HG02870 (cell line): ENCODE measurements around the gene LEPROT.
"Not testable (repeated sequence)": the region's sequence is repeated elsewhere in the genome, so short reads cannot be mapped to it uniquely, and the experiment has no call there.

Source experiments
- ATAC-seq: cut with Tn5 transposase; IDR thresholded peaks from one replicate; pipeline ENCODE4 v1.9.1; 2021; ENCODE audit warnings: mild to moderate bottlenecking, moderate library complexity; ENCODE audit not compliant: unreplicated experiment

Gene LEPROT

GRCh38 chr1:65435987-65436386 is 15.5 kb downstream of the LEPROT start:
- no peak for ATAC-seq

DNA sequence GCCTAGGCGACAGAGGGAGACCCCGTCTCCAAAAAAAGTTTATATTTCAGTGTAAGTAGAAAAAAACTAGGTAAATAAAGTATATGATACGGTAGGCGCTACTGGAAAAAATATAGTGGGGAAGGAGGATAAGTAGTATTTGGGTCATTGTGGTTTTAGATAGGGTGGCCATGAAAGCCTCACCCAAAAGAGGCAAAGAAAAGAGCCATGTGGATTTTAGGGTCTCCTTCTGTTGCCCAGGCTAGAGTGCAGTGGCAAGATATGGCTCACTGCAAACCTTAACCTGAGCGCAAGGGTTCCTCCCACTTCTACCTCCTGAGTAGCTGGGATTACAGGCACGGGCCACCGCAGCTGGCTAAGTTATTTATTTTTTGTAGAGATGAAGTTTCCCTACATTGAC is 17.1 kb downstream of the LEPROT start:
- no peak for ATAC-seq

DNA sequence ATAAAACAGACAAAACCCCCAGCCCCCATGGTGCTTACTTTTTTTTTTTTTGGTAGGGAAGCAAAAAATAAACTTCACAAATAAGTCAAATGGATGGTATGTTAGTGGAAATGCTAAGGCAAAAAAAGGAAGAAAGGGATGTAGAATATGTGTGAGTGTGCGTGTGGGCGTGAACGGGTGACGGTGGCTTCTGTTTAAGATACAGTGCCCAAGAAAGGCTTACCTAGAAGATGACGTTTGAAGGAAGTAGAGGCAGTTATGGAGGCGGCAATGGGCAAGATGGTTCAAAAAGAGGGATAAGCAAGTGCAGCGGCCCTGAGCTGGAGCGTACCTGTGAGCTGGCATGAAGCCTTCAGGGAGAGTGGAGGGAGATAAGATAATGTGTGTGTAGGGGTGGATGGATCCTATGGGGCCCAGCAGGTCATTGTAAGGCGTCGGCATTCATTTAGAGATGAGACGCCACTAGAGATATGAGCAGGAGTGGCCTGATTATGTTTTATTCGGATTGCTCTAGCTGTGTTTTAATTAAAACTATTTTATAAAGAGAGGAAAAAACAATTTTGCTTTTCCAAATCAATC is 19.9 kb downstream of the LEPROT start:
- no peak for ATAC-seq

DNA sequence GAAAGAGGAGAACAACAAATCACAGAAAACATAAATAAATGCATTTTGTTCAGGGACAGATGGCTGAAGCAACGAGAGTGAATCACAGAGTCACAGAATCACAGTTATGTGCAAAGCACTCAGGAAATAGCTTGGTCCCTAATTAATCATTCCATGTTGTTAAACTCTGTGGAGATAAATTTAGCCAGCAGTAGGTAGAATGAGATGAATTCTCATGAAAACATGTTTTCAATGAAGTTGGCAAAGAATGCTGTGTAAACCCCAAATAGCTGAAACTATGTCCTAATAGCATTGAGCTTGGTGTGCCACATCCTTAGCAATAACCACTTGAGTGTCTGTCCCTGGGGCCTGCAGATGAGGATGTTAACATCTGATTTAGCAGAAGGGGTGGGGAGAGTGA is 20.4 kb downstream of the LEPROT start:
- ATAC-seq = no peak

DNA sequence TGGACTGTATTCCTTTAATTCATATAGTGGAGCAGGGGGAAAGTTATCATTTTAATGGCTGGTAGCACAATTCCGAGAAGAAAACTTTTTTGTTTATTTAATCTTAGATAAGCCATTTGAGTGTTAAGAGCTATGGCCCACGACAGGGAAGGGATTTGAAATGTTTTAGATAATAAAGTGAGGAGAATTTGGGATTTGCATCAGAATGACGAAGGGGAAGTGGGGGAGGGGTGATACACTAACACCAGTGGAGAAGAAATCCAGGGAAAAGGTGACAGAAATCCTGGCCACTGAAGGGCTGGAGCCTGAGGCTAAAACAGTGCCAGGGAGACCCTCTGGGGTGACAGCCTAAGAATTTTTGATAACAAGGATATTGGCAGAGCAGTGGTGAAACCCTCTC is 21.0 kb downstream of the LEPROT start:
- no peak for ATAC-seq

DNA sequence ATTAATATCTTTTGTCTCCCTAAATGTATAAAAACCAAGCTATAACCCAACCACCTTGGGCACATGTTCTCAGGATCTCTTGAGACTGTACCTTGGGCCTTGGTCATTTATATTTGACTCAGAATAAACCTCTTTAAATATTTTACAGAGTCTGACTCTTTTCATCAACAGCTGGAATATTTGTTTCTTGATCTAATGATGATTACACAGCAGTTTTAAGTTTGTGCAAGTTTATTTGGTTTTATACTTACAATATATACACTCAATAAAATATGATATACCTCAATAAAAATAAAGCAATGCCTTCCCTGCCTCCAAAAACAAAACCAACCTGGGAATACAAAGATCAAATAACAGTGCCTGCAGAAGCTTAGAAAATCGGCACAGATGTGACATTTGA is 22.0 kb downstream of the LEPROT start:
- ATAC-seq = no peak

DNA sequence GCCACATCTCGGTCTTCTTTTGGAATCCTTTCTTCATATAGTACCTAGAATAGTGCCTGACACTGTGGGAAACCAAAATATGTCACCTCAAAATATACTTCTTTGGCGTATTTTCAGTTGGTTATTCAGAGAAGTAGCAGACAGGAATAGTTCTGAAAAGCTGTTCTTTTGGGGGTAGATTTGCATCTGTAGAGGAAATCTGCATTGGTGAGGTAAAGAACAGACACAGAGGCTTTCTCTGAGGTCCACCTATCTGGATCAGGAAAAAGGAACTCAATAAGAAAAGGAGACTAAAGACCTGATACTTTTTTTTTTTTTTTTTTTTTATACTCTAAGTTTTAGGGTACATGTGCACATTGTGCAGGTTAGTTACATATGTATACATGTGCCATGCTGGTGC is 23.2 kb downstream of the LEPROT start:
- ATAC-seq = no peak

- no peak for ATAC-seq
Measured at GRCh38 chr1:65444128-65444640, 23.7 kb downstream of the LEPROT start.

- ATAC-seq = no peak
Measured at GRCh38 chr1:65445837-65446236, 25.4 kb downstream of the LEPROT start.

DNA sequence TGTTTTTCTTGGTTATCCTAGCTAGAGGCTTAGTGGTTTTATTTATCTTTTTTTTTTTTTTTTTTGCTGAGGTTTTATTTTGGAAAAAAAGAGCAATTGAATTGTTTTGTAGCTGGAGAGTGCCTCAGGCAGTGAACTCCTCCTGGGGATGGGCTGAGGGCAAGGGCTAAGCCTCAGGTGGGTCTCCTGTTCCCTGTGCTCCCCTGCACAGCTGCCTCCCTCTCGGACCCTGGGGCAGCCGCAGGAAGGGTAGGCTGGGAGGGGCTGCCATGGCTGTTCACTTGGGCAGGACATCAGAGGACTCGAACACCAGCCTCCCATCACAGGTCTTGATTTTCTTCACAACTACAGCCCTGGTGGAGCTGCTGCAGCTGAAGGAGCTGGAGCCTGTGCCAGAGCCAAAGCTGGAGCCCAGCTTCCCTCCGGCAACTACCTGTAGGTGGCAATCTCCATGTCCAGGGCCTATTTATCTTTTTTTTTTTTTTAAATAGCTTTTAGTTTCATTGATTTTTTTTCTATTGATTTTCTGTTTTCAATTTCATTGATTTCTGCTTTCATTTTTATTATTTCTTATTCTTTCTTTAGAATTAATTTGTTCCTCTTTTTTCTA is 28.9 kb downstream of the LEPROT start:
- ATAC-seq = no peak

DNA sequence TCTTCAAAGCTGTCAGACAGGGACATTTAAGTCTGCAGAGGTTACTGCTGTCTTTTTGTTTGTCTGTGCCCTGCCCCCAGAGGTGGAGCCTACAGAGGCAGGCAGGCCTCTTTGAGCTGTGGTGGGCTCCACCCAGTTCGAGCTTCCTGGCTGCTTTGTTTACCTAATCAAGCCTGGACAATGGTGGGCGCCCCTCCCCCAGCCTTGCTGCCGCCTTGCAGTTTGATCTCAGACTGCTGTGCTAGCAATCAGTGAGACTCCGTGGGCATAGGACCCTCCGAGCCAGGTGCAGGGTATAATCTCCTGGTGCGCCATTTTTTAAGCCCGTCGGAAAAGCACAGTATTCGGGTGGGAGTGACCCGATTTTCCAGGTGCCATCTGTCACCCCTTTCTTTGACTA is 35.2 kb downstream of the LEPROT start:
- not testable (repeated sequence) for ATAC-seq

DNA sequence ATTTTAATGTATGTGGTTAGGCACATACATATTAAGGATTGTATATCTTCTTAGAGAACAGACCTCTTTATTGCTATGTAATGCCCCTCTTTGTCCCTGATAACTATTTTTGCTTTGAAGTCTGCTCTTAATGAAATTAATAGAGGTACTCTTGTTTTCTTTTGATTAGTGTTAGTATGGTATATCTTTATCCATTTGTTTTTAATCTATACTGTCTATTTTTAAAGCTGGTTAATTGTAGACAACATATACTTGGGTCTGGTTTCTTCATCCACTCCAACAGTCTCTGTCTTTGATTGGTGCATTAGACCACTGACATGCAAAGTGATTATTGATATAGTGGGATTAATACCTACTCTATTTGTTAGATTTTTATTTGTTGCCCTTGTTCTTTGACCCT is 36.0 kb downstream of the LEPROT start:
- ATAC-seq = no peak

GRCh38 chr1:65457868-65458267 is 37.4 kb downstream of the LEPROT start:
- ATAC-seq = no peak

GRCh38 chr1:65458730-65459396 is 38.4 kb downstream of the LEPROT start:
- ATAC-seq = peak; percentile 14

- ATAC-seq = peak; percentile 83
Measured at GRCh38 chr1:65459397-65459768, 38.9 kb downstream of the LEPROT start.

- not testable (repeated sequence) for ATAC-seq
Measured at GRCh38 chr1:65465837-65466236, 45.4 kb downstream of the LEPROT start.

DNA sequence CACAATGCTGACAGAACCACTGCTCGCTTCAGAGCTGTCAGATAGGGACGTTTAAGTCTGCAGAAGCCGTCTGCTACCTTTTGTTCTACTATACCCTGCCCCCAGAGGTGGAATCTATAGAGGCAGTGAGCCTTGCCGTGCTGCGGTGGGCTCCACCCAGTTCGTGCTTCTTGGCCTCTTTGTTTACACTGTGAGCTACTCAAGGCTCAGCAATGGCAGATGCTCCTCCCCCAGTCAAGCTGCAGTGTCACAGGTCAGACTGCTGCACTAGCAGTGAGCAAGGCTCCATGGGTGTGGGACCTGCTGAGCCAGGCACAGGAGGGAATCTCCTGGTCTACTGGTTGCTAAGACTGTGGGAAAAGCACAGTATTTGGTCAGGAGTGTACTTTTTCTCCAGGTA is 47.1 kb downstream of the LEPROT start:
- ATAC-seq = no peak

DNA sequence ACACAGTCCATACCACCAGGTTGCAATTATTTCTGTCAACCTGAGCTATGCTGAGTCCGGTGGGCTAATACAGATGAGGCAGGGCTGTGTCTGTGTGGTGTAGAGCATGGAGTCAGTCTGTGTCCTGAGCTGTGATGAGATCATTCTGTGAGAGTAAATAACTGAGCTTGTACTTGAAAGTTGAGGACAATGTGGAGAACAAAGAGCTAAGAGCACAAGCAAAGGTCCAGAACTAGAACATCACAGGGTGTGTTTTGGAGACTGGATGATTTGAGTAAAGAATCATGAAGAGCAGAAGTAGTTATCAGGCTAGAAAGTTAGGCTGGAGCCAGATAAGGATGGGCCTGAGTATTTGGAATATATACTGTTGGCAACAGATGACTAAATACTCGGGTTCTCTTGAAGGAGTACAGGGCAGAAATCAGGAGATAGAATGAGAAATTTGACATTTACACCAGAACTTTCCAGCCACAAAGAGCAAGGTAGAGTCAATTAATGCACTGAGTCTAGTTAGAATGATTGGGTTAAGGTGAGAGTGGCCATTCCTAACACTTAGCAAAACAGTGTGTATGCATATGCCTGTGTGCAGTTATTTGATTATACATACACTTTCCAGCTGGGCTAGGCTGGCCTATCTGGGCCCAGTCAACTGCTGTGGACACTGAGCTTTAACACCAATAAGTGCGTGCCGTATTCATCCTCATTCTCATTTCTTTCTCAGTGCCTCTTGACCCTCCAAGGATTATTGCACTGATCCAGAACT is 48.8 kb downstream of the LEPROT start:
- no peak for ATAC-seq

GRCh38 chr1:65469889-65470340 is 49.4 kb downstream of the LEPROT start:
- ATAC-seq = no peak

- no peak for ATAC-seq
Measured at GRCh38 chr1:65470766-65471165, 50.3 kb downstream of the LEPROT start.

GRCh38 chr1:65471213-65471833 is 50.9 kb downstream of the LEPROT start:
- ATAC-seq = no peak
